ENCODE data around the gene TNNI3.
"Not testable (repeated sequence)": the region's sequence is repeated elsewhere in the genome, so short reads cannot be mapped to it uniquely, and the experiment has no call there.

Gene TNNI3

GRCh38 chr19:55172741-55173140, 15.2 kb upstream of the TNNI3 start:
- DNase-seq = no peak

GRCh38 chr19:55172318-55172717, 14.8 kb upstream of the TNNI3 start:
- not testable (repeated sequence) for DNase-seq

- DNase-seq = no peak
Observed at GRCh38 chr19:55171440-55171839, 13.9 kb upstream of the TNNI3 start.

GRCh38 chr19:55169136-55169535, 11.6 kb upstream of the TNNI3 start:
- no peak for DNase-seq

GRCh38 chr19:55166530-55167268, 9.2 kb upstream of the TNNI3 start, which contains the start of gene DNAAF3:
Gene DNAAF3, minus strand, starts transcription at chr19:55166613. Its CDS starts 200 bp downstream, at chr19:55166413.
- peak; percentile 98 for DNase-seq

GRCh38 chr19:55165952-55166529, 8.5 kb upstream of the TNNI3 start:
- DNase-seq = peak; percentile 88

- DNase-seq = no peak
Observed at GRCh38 chr19:55161571-55162322, 4.2 kb upstream of the TNNI3 start.

GRCh38 chr19:55160986-55161365, 3.4 kb upstream of the TNNI3 start:
- no peak for DNase-seq

GRCh38 chr19:55160128-55160985, 2.8 kb upstream of the TNNI3 start:
- DNase-seq = peak; percentile 95

GRCh38 chr19:55158848-55159749, 1.6 kb upstream of the TNNI3 start:
- no peak for DNase-seq

- no peak for DNase-seq
Observed at GRCh38 chr19:55158423-55158822, 891 bp upstream of the TNNI3 start.

- DNase-seq = peak; percentile 68
Observed at GRCh38 chr19:55156202-55157063, 1.1 kb downstream of the TNNI3 start.

- not testable (repeated sequence) for DNase-seq
Observed at GRCh38 chr19:55155784-55156183, 1.7 kb downstream of the TNNI3 start.

GRCh38 chr19:55153652-55154264, 3.8 kb downstream of the TNNI3 start:
- peak; percentile 57 for DNase-seq

GRCh38 chr19:55152017-55152416, 5.5 kb downstream of the TNNI3 start:
- DNase-seq = no peak

GRCh38 chr19:55149078-55150003, 8.2 kb downstream of the TNNI3 start, which contains the start of gene TNNT1:
Gene TNNT1, minus strand, starts transcription at chr19:55149206. Its CDS starts 2,049 bp downstream, at chr19:55147157.
- DNase-seq = peak; percentile 27

GRCh38 chr19:55147545-55148251, 9.8 kb downstream of the TNNI3 start:
- no peak for DNase-seq

GRCh38 chr19:55146705-55147273, 10.7 kb downstream of the TNNI3 start:
- DNase-seq = peak; percentile 31
